Effector memory CD8-positive, alpha-beta T cell (primary cell): ENCODE results near the gene MYL7.
"Not testable (repeated sequence)": the region's sequence is repeated elsewhere in the genome, so short reads cannot be mapped to it uniquely, and the experiment has no call there.

Source experiments
- ATAC-seq: fragments of 150-1000 bp; cut with Tn5 transposase; replicated peaks from 2 replicates; pipeline ENCODE4 v1.10.0; 2021; ENCODE audit warnings: mild to moderate bottlenecking, moderate library complexity
- DNase-seq, 3 experiments: peaks; one replicate each; pipeline ENCODE4 v3.0.0; 2021
- H3K27ac Mint-ChIP-seq, 2 donors: one replicate each; pipeline ENCODE4 v1.8.0; 2022; ENCODE audit warnings: mild to moderate bottlenecking in 2 of 2, mixed read lengths in 2 of 2, moderate library complexity in 2 of 2
- H3K27me3 Mint-ChIP-seq, 2 donors: one replicate each; pipeline ENCODE4 v1.8.0; 2022; ENCODE audit warnings: mixed read lengths in 2 of 2
- H3K36me3 Mint-ChIP-seq: one replicate; pipeline ENCODE4 v1.8.0; 2022; ENCODE audit warnings: mild to moderate bottlenecking, moderate library complexity, mixed read lengths; ENCODE audit not compliant: insufficient read depth
- H3K4me1 Mint-ChIP-seq, 2 donors: one replicate each; pipeline ENCODE4 v1.8.0; 2022; ENCODE audit warnings: low read depth in 2 of 2, mixed read lengths in 2 of 2
- H3K4me3 Mint-ChIP-seq, 2 donors: one replicate each; pipeline ENCODE4 v1.8.0; 2022; ENCODE audit warnings: mild to moderate bottlenecking in 2 of 2, mixed read lengths in 2 of 2, moderate library complexity in 2 of 2
- H3K9me3 Mint-ChIP-seq, 2 donors: one replicate each; pipeline ENCODE4 v1.8.0; 2022; ENCODE audit warnings: mixed read lengths in 2 of 2

MYL7 gene

DNA sequence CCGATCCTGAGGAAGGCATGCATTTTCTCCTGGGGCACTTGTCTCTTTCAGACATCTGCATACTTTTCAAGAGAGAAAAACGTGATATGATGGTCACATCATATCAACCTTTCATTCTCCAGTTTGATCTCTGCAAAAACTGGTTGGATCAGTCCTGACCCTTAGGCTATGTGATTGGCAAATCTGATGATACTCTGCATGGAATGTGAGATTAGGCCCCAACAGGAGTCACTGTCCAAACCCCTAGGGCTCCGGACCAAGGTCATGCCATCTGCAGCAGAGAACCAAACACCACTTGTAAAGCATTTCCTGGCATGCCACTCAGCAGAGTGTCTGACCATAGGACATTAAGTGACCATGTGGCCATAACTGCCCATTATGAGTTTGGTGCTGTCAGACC, 39.5 kb upstream of the MYL7 start:
- ATAC-seq (no peak), DNase-seq (no peak)
- no peak overlapping the region for H3K27ac Mint-ChIP-seq
- H3K4me3 Mint-ChIP-seq = no peak overlapping the region
- H3K27me3 Mint-ChIP-seq = peaks cover 52 to 73% of the 10 kb centered on the region in 2 donors
- H3K36me3 Mint-ChIP-seq = no peaks in the 10 kb centered on the region
- no peaks in the 10 kb centered on the region for H3K4me1 Mint-ChIP-seq
- H3K9me3 Mint-ChIP-seq = no peaks in the 10 kb centered on the region

DNA sequence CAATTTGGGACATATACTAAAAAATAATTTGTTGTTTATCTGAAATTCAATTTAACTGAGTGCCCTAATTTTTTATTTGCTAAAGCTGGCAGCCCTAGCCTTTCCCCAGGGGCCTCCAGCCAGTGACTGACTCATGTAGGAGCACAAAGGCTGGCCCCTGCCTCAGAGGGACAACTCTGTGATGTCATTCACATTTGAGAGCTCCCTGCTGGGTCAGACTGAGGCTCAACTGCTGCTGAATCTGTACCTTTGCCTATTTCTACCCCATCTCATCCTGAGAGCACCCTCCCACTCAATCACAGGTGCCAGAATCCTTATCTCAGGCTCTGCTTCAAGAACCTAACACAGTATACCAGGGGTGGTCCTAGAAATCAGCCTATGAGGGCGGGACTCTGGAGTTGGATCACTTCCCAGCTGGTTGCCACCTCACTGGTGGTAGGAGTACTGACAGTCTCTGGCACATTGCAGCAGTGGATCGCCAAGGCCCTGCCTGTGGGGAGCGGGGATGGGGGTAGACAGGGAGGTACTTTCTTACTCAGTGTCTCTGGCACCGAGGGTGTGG, 36.5 kb upstream of the MYL7 start:
- no peak for ATAC-seq
- no peak overlapping the region for H3K4me3 Mint-ChIP-seq
- no peaks in the 10 kb centered on the region for H3K36me3 Mint-ChIP-seq
- H3K9me3 Mint-ChIP-seq = peaks cover 0 to 2% of the 10 kb centered on the region in 2 donors
- no peak overlapping the region for H3K27ac Mint-ChIP-seq
- DNase-seq = no peak
- no peaks in the 10 kb centered on the region for H3K4me1 Mint-ChIP-seq
- peaks cover 61 to 68% of the 10 kb centered on the region in 2 donors for H3K27me3 Mint-ChIP-seq

DNA sequence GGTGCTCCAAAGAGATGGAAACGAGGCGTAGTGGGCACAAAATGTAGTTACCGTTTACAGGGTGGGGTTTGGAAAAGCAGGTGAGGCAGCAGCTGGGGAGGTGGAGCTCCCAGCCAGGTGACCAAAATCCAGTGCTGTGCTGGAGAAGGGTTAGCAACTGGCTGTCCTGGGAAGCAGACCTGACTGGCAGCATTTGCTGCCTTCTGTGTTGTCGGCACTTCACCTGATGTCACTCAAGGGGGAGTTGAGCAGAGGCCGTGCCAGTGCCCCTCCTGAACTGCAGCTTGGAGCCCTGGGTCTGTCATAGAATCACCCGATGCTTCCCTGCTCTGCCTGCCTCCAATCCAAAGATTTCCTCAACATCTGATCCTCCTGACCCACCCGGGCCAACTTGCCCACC, 35.4 kb upstream of the MYL7 start:
- DNase-seq (no peak), ATAC-seq (no peak)
- H3K27ac Mint-ChIP-seq = no peak overlapping the region
- H3K4me3 Mint-ChIP-seq = no peak overlapping the region
- peaks cover 50 to 57% of the 10 kb centered on the region in 2 donors for H3K27me3 Mint-ChIP-seq
- H3K36me3 Mint-ChIP-seq = no peaks in the 10 kb centered on the region
- H3K9me3 Mint-ChIP-seq = peaks cover 0 to 2% of the 10 kb centered on the region in 2 donors
- no peaks in the 10 kb centered on the region for H3K4me1 Mint-ChIP-seq

DNA sequence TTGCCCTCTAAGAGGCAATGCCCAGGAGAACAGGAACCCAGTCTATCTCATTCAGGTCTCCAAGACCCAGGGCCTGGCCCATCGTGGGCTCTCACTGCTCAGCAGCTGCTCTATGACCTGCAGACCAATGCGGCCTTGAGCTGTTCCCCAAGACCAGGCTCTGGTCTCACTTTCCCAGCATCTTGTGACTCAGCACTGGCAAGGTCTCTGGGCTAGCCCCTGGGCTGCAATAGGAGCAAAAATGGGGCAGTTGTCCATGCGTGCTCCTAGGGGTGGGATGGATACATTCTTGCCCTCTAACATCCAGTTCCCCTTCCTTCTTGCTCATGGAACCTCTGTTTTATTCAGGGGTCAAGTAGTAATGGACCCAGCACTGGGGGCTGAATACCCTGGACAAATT, 34.6 kb upstream of the MYL7 start:
- H3K27me3 Mint-ChIP-seq = peaks cover 48 to 49% of the 10 kb centered on the region in 2 donors
- DNase-seq = no peak
- peaks cover 0 to 2% of the 10 kb centered on the region in 2 donors for H3K9me3 Mint-ChIP-seq
- ATAC-seq = no peak
- H3K4me1 Mint-ChIP-seq = no peaks in the 10 kb centered on the region
- no peak overlapping the region for H3K27ac Mint-ChIP-seq
- H3K4me3 Mint-ChIP-seq = no peak overlapping the region
- no peaks in the 10 kb centered on the region for H3K36me3 Mint-ChIP-seq

DNA sequence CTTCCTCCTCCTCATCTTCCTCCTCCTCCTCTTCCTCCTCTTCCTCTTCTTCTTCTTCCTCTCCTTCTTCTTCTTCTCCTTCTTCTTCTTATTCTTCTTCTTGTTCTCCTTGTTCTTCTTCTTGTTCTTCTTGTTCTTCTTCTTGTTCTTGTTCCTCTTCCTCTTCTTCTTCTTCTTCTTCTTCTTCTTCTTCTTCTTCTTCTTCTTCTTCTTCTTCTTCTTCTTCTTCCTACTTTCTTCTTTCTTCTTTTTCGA, 33.5 kb upstream of the MYL7 start:
- H3K36me3 Mint-ChIP-seq, H3K9me3 Mint-ChIP-seq, H3K27ac Mint-ChIP-seq, DNase-seq, H3K4me1 Mint-ChIP-seq, H3K4me3 Mint-ChIP-seq, ATAC-seq: not testable (repeated sequence)
- peaks cover 44 to 51% of the 10 kb centered on the region in 2 donors for H3K27me3 Mint-ChIP-seq

DNA sequence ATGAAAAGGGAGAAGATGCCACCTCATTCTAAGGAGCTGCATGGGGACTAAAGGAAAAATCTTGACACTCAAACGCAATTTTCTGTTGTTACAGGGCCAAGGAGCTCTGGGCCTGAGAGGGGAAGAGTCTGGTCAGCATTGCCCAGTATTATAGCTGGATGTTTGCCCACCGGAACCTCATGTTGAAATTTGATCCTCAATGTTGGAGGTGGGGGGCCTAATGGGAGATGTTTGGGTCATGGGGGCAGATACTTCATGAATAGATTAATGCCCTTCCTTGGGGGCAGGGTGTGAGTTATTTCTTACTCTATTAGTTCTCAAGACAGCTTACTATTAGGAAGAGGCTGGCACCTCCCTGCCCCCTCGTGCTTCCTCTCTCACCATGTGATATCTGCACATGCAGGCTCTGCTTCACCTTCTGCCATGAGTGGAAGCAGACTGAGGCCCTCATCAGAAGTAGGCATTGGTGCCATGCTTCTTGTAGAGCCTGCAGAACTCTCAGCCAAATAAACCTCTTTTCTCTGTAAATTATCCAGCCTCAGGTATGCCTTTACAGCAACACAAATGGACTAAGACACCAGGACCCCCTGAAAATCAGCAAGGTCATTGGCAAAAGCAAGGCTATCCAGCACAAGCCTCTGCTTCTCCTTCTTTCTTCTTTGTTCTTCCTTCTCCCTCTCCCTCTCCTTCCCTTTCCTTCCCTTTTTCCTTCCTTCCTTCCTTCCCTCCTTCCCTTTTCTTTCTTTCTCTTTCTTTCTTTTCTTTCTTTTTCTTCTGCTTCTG, 33.0 kb upstream of the MYL7 start:
- Mint-ChIP-seq H3K9me3 (peaks cover 0 to 2% of the 10 kb centered on the region in 2 donors), H3K4me1 (no peaks in the 10 kb centered on the region), H3K27ac (no peak overlapping the region), H3K27me3 (peaks cover 39 to 47% of the 10 kb centered on the region in 2 donors), H3K4me3 (no peak overlapping the region), H3K36me3 (no peaks in the 10 kb centered on the region)
- DNase-seq = no peak
- ATAC-seq = no peak

DNA sequence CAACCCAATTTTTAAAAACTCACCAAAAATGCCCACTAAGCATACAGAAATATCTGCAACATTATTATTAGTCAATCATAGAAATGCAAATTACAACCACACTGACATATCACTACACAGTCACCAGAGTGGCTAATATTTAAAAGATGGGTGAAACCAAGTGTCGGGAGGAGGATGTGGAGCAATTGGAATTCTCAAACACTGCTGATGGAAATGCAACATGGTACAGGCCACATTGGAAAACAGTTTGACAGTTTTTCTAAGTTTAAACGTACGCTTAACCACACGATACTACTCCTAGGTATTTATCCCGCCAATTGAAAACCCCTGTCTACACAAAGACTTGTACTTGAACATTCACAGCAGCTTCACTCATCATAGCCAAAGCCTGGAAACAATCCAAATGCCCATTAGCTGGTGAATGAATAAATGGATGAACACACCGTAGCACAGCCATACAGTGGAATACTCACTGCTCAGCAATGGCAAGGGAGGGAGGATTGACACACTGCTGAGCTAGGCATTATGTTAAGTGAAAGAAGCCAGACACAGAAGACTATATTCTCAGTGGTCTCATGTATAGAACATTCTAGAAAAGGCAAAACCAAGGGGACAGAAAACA, 31.8 kb upstream of the MYL7 start:
- peaks cover 0 to 2% of the 10 kb centered on the region in 2 donors for H3K9me3 Mint-ChIP-seq
- no peaks in the 10 kb centered on the region for H3K4me1 Mint-ChIP-seq
- H3K27ac Mint-ChIP-seq = no peak overlapping the region
- DNase-seq (no peak), ATAC-seq (no peak)
- no peak overlapping the region for H3K4me3 Mint-ChIP-seq
- no peaks in the 10 kb centered on the region for H3K36me3 Mint-ChIP-seq
- peaks cover 27 to 36% of the 10 kb centered on the region in 2 donors for H3K27me3 Mint-ChIP-seq

DNA sequence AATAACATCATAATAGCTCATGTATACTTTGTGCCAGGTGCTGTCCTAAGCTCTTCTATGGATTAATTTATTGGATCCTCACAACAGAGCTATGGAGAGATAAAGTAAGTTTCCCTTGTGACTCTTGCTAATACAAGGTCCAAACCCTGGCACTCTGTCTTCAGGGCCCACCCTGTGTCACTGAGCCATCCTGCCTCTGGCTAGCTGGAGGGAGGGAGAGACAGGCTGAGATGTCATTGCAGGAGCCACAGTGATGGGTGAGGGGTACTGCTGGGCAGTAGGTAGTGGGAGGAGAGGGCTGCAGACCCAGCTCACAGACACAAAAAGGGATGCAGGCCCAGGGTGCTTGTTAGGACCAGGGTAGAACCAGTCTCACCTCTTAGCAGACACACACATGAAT, 31.2 kb upstream of the MYL7 start:
- Mint-ChIP-seq H3K36me3 (no peaks in the 10 kb centered on the region), H3K27ac (no peak overlapping the region), H3K4me1 (no peaks in the 10 kb centered on the region), H3K27me3 (peaks cover 22 to 30% of the 10 kb centered on the region in 2 donors), H3K9me3 (peaks cover 0 to 2% of the 10 kb centered on the region in 2 donors), H3K4me3 (no peak overlapping the region)
- DNase-seq (no peak), ATAC-seq (no peak)

DNA sequence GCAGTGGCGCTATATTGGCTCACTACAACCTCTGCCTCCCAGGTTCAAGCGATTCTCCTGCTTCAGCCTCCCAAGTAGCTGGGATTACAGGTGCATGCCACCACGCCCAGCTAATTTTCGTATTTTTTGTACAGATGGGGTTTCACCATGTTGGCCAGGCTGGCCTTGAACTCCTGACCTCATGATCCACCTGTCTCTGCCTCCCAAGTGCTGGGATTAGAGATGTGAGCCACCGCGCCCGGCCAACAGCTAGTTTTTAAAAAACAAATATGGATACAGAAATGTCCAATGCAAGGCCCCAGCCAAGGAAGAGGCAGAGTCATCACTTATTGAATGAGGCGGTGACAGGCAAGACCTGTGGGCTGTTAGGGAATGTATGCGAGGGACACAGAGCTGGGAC, 30.8 kb upstream of the MYL7 start:
- not testable (repeated sequence) for H3K4me1 Mint-ChIP-seq, H3K9me3 Mint-ChIP-seq, ATAC-seq, DNase-seq, H3K36me3 Mint-ChIP-seq, H3K27ac Mint-ChIP-seq, H3K4me3 Mint-ChIP-seq
- H3K27me3 Mint-ChIP-seq = peaks cover 17 to 30% of the 10 kb centered on the region in 2 donors

DNA sequence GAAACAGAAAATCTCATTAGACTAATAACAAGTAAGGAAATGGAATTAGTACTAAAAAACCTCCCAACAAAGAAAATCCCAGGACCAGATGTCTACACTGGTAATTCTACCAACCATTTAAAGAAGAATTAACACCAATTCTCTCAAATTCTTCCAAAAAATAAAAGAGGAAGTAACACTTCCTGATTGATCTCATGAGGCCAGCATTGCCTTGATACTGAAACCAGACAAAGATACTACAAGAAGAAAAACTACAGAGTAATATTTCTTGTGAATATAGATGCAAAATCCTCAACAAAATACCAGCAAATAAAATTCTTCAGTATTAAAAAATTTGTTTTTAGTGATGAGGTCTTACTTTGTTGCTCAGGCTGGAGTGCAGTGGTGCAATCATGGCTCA, 26.8 kb upstream of the MYL7 start:
- Mint-ChIP-seq H3K9me3 (no peaks in the 10 kb centered on the region), H3K27me3 (peaks cover under 1 to 6% of the 10 kb centered on the region in 2 donors), H3K4me3 (no peak overlapping the region), H3K27ac (no peak overlapping the region), H3K4me1 (no peaks in the 10 kb centered on the region), H3K36me3 (no peaks in the 10 kb centered on the region)
- no peak for DNase-seq
- no peak for ATAC-seq

DNA sequence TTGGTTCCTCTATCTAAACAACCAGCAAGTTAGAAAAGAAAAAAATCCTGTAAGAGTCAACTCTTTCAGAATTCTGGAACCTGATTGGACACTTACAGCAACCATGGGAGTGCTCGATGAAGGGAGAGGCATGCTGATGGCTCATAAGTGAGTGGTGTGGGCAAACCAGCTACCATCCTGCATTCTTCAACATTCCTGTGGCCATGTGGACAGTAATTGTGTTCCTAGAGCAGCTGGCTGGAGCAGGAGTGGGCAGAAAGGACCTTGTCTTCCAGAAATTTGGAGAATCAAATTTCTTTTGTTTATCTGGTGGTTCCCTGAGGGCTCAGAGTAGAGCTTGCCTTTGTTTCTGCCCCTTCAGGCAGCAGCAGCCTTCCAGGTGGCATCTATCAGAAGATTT, 22.5 kb upstream of the MYL7 start:
- H3K4me3 Mint-ChIP-seq = no peak overlapping the region
- no peaks in the 10 kb centered on the region for H3K36me3 Mint-ChIP-seq
- peaks cover 12% of the 10 kb centered on the region in 2 donors for H3K27me3 Mint-ChIP-seq
- no peaks in the 10 kb centered on the region for H3K9me3 Mint-ChIP-seq
- H3K4me1 Mint-ChIP-seq = no peaks in the 10 kb centered on the region
- ATAC-seq = no peak
- H3K27ac Mint-ChIP-seq = no peak overlapping the region
- no peak for DNase-seq

DNA sequence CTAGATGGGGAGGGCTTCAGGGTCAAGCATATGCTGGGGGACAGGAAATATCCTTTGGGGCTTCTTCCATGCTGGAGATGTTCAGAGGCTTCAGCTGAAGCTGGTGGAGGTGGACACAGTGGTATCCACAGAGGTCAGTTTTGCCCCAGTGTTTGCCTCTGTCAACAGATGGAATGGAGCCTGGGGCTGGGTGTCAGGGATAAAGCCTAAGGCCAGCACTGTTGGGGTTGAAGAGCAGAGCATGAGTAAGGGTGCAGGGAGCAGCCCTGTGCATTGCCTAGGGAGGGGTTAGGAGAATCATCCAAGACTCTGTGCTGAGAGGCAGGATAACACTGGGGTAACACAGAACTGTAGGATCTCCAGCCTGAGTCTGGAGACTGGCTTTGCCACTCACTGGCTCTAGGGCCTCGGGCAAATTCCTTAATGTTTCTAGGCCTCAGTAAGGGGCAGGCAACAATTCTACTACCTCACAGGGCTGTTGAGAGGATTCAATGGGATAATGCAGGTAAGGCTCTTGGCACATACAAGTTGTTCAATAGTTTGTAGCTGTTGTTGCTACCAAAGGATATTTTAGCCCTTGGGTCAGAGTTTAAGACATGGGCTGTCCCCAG, 21.8 kb upstream of the MYL7 start:
- ATAC-seq = no peak
- H3K36me3 Mint-ChIP-seq = no peaks in the 10 kb centered on the region
- H3K4me3 Mint-ChIP-seq = no peak overlapping the region
- DNase-seq = no peak
- H3K27me3 Mint-ChIP-seq = peaks cover 12 to 15% of the 10 kb centered on the region in 2 donors
- H3K4me1 Mint-ChIP-seq = no peaks in the 10 kb centered on the region
- H3K9me3 Mint-ChIP-seq = no peaks in the 10 kb centered on the region
- no peak overlapping the region for H3K27ac Mint-ChIP-seq

DNA sequence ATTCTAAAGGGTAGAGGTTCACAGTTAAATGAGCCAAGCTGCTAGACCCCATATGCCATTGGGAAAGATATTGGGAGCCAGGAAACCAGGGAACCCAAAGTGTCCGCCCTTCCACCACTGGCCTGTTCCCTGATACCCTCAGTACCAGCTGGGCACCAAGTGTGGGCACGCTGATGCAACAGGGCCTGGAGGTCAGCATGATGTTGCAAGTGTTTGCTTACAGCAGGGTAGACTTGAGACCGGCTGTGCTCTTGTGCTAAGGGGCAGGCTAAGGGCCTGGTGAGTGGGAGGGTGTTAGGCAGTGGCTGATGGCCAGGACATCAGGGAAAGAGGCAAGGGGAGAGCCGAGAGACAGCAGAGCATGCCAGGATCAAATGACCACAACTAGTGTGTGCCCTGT, 21.0 kb upstream of the MYL7 start:
- H3K36me3 Mint-ChIP-seq = no peaks in the 10 kb centered on the region
- no peaks in the 10 kb centered on the region for H3K4me1 Mint-ChIP-seq
- no peak overlapping the region for H3K4me3 Mint-ChIP-seq
- H3K9me3 Mint-ChIP-seq = no peaks in the 10 kb centered on the region
- ATAC-seq (no peak), DNase-seq (no peak)
- H3K27me3 Mint-ChIP-seq = peaks cover 12 to 22% of the 10 kb centered on the region in 2 donors
- H3K27ac Mint-ChIP-seq = no peak overlapping the region

DNA sequence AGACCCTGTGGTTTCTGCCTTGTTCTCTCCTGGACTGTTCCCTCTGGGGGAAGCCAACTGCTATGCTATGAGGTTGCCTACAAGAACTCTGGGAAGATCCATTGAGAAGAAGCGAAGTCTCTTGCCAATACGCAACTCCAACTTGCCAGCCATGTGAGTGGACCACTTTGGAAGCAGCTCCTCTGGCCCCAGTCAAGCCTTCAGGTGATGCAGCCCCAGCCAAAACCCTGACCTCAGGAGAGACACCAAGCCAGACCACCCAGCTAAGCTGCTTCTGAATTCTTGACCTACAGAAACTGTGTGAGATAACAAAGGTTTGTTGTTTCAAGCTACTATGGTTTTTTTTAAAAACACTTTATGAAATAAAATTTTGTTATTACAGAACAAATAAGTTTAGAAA, 20.2 kb upstream of the MYL7 start:
- ATAC-seq (no peak), DNase-seq (no peak)
- Mint-ChIP-seq H3K27me3 (peaks cover 12 to 25% of the 10 kb centered on the region in 2 donors), H3K27ac (no peak overlapping the region), H3K4me1 (no peaks in the 10 kb centered on the region), H3K4me3 (no peak overlapping the region), H3K9me3 (no peaks in the 10 kb centered on the region), H3K36me3 (no peaks in the 10 kb centered on the region)
